Measurements from ENCODE around the gene PCDHGB3.
A peak's percentile ranks its signal among the peaks of the same experiment; 100 is the strongest.
"Not testable (repeated sequence)": the region's sequence is repeated elsewhere in the genome, so short reads cannot be mapped to it uniquely, and the experiment has no call there.

Gene PCDHGB3

DNA sequence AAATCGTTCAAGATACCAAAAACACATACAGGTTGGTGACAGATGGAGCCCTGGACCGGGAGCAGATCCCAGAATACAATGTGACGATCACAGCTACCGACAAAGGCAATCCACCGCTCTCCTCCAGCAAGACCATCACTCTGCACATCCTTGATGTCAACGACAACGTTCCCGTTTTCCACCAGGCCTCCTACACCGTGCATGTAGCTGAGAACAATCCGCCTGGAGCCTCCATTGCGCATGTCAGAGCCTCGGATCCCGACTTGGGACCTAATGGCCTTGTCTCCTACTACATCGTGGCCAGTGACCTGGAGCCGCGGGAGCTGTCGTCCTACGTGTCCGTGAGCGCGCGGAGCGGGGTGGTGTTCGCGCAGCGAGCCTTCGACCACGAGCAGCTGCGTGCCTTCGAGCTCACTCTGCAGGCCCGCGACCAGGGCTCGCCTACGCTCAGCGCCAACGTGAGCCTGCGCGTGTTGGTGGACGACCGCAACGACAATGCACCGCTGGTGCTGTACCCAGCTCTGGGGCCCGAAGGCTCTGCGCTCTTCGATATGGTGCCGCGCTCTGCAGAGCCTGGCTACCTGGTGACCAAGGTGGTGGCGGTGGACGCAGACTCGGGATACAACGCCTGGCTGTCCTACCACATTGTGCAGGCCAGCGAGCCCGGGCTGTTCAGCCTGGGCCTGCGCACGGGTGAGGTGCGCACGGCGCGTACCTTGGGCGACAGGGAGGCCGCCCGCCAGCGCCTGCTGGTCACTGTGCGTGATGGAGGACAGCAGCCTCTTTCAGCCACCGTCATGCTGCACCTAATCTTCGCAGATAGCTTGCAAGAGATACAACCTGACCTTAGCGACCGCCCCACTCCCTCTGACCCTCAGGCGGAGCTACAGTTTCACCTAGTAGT, 1.8 kb downstream of the PCDHGB3 start:
- Histone ChIP-seq H3K27me3 (ENCODE audit: low read depth) (no peaks in the 10 kb centered on the region; the same call in 1 of the 2 replicates), H3K4me3 (no peak overlapping the region), H3K36me3 (replicated peaks) (no peaks in the 10 kb centered on the region), H3K9me3 (no peaks in the 10 kb centered on the region), H3K4me1 (no peaks in the 10 kb centered on the region)
- in situ Hi-C loops (cut with MboI; ENCODE audit: low sequenced_read_pairs) = no loop called here
- DNase-seq (ENCODE audit: low spot score in 2 of 2) = no peak

GRCh38 chr5:141373673-141374317, 3.8 kb downstream of the PCDHGB3 start, which contains the start of gene PCDHGA6:
TSS of gene PCDHGA6 (plus strand) at chr5:141373891. CDS start at chr5:141374084, 193 bp downstream.
- H3K9me3 ChIP-seq = no peaks in the 10 kb centered on the region
- no peaks in the 10 kb centered on the region for H3K36me3 ChIP-seq (replicated peaks)
- H3K4me1 ChIP-seq = no peaks in the 10 kb centered on the region
- H3K27me3 ChIP-seq (ENCODE audit: low read depth) = no peaks in the 10 kb centered on the region; the same call in 1 of the 2 replicates
- DNase-seq (ENCODE audit: low spot score in 2 of 2) = no peak
- no peak within 1 kb of the TSS for H3K4me3 ChIP-seq
- in situ Hi-C loops (cut with MboI; ENCODE audit: low sequenced_read_pairs) = no loop called here

- in situ Hi-C loops (cut with MboI; ENCODE audit: low sequenced_read_pairs) = no loop called here
- H3K4me3 ChIP-seq = no peak overlapping the region
- H3K27me3 ChIP-seq (ENCODE audit: low read depth) = no peaks in the 10 kb centered on the region; the same call in 1 of the 2 replicates
- DNase-seq (ENCODE audit: low spot score in 2 of 2) = no peak
- no peaks in the 10 kb centered on the region for H3K9me3 ChIP-seq
- H3K4me1 ChIP-seq = no peaks in the 10 kb centered on the region
- no peaks in the 10 kb centered on the region for H3K36me3 ChIP-seq (replicated peaks)
These were observed 4.6 kb downstream of the PCDHGB3 start for GRCh38 chr5:141374627-141375026.

DNA sequence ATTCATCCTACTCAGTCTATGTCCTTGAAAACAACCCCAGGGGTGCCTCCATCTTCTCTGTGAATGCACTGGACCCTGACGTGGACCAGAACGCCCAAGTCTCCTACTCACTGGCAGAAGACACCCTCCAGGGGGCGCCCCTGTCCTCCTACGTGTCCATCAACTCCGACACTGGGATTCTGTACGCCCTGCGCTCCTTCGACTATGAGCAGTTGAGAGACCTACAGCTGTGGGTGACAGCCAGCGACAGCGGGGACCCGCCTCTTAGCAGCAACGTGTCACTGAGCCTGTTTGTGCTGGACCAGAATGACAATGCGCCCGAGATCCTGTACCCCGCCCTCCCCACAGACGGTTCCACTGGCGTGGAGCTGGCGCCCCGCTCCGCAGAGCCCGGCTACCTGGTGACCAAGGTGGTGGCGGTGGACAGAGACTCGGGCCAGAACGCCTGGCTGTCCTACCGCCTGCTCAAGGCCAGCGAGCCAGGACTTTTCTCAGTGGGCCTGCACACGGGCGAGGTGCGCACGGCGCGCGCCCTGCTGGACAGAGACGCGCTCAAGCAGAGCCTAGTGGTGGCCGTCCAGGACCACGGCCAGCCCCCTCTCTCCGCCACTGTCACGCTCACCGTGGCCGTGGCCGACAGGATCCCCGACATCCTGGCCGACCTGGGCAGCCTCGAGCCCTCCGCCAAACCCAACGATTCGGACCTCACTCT, 5.6 kb downstream of the PCDHGB3 start:
- H3K4me1 ChIP-seq; H3K4me3 ChIP-seq; H3K9me3 ChIP-seq; H3K27me3 ChIP-seq (ENCODE audit: low read depth); in situ Hi-C loops (cut with MboI; ENCODE audit: low sequenced_read_pairs); H3K36me3 ChIP-seq (replicated peaks): not testable (repeated sequence)
- DNase-seq (ENCODE audit: low spot score in 2 of 2) = peak in 1 of 2 experiments; percentile 24

GRCh38 chr5:141382469-141383294, 12.6 kb downstream of the PCDHGB3 start, which contains the start of gene PCDHGA7:
TSS of gene PCDHGA7 (plus strand) at chr5:141382742. CDS start at chr5:141382900, 158 bp downstream.
- no peak for DNase-seq (ENCODE audit: low spot score in 2 of 2)
- in situ Hi-C loops (cut with MboI; ENCODE audit: low sequenced_read_pairs) = no loop called here
- H3K27me3 ChIP-seq (ENCODE audit: low read depth) = no peaks in the 10 kb centered on the region
- H3K36me3 ChIP-seq (replicated peaks) = no peaks in the 10 kb centered on the region
- no peak within 1 kb of the TSS for H3K4me3 ChIP-seq
- no peaks in the 10 kb centered on the region for H3K9me3 ChIP-seq
- H3K4me1 ChIP-seq = no peaks in the 10 kb centered on the region

GRCh38 chr5:141383345-141383744, 13.3 kb downstream of the PCDHGB3 start:
- no peaks in the 10 kb centered on the region for H3K9me3 ChIP-seq
- H3K36me3 ChIP-seq (replicated peaks) = no peaks in the 10 kb centered on the region
- no peak overlapping the region for H3K4me3 ChIP-seq
- no peaks in the 10 kb centered on the region for H3K27me3 ChIP-seq (ENCODE audit: low read depth)
- H3K4me1 ChIP-seq = no peaks in the 10 kb centered on the region
- no peak for DNase-seq (ENCODE audit: low spot score in 2 of 2)
- in situ Hi-C loops (cut with MboI; ENCODE audit: low sequenced_read_pairs) = no loop called here

- no peaks in the 10 kb centered on the region for H3K36me3 ChIP-seq (replicated peaks)
- no peak overlapping the region for H3K4me3 ChIP-seq
- no peak for DNase-seq (ENCODE audit: low spot score in 2 of 2)
- H3K27me3 ChIP-seq (ENCODE audit: low read depth) = no peaks in the 10 kb centered on the region
- in situ Hi-C loops (cut with MboI; ENCODE audit: low sequenced_read_pairs) = no loop called here
- no peaks in the 10 kb centered on the region for H3K4me1 ChIP-seq
- H3K9me3 ChIP-seq = no peaks in the 10 kb centered on the region
These were observed 14.6 kb downstream of the PCDHGB3 start for GRCh38 chr5:141384471-141385267.

DNA sequence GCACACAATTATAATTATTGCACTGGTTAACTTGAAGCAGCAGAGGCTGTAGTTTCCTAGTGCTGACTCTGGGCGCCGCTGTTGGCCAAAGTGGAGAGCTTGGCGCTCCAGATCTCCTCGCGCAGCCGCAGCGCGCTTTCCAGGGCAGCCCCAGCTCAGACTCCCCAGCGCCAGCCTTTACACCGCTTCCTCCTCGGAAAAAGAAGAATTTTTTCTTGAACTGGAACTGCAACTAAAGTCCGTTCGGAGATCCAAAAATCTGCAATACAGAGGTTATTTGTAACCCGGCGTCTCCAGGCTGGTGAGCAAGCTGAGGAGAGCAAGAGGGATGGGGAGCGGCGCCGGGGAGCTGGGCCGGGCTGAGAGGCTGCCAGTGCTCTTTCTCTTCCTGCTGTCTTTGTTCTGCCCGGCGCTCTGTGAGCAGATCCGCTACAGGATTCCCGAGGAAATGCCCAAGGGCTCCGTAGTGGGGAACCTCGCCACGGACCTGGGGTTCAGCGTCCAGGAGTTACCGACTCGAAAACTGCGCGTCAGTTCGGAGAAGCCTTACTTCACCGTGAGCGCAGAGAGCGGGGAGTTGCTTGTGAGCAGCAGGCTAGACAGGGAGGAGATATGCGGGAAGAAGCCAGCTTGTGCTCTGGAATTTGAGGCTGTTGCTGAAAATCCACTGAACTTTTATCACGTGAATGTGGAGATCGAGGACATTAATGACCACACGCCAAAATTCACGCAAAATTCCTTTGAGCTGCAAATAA, 17.7 kb downstream of the PCDHGB3 start, which contains the start of gene PCDHGB4:
Gene PCDHGB4, plus strand, starts transcription at position 142 of the 755 bp plus-strand sequence. Its CDS starts 187 bp downstream, at position 329.
- DNase-seq (ENCODE audit: low spot score in 2 of 2); H3K4me1 ChIP-seq; H3K36me3 ChIP-seq (replicated peaks); H3K4me3 ChIP-seq; H3K27me3 ChIP-seq (ENCODE audit: low read depth); H3K9me3 ChIP-seq; in situ Hi-C loops (cut with MboI; ENCODE audit: low sequenced_read_pairs): not testable (repeated sequence)

DNA sequence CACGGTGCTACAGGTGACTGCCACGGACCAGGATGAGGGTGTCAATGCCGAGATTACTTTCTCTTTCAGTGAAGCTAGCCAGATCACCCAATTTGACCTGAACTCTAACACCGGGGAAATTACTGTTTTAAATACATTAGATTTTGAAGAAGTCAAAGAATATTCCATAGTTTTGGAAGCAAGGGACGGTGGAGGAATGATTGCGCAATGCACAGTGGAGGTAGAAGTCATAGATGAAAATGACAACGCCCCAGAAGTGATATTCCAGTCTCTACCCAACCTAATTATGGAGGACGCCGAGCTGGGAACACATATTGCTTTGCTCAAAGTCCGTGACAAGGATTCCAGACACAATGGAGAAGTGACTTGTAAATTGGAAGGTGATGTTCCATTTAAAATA, 18.6 kb downstream of the PCDHGB3 start:
- Histone ChIP-seq H3K36me3 (replicated peaks) (no peaks in the 10 kb centered on the region), H3K4me1 (no peaks in the 10 kb centered on the region), H3K27me3 (ENCODE audit: low read depth) (no peaks in the 10 kb centered on the region), H3K4me3 (no peak overlapping the region), H3K9me3 (no peaks in the 10 kb centered on the region)
- no peak for DNase-seq (ENCODE audit: low spot score in 2 of 2)
- in situ Hi-C loops (cut with MboI; ENCODE audit: low sequenced_read_pairs) = no loop called here

GRCh38 chr5:141389153-141390042, 19.4 kb downstream of the PCDHGB3 start:
- H3K4me1 ChIP-seq = no peaks in the 10 kb centered on the region
- H3K27me3 ChIP-seq (ENCODE audit: low read depth) = no peaks in the 10 kb centered on the region
- no peak overlapping the region for H3K4me3 ChIP-seq
- no peaks in the 10 kb centered on the region for H3K9me3 ChIP-seq
- H3K36me3 ChIP-seq (replicated peaks) = no peaks in the 10 kb centered on the region
- in situ Hi-C loops (cut with MboI; ENCODE audit: low sequenced_read_pairs) = no loop called here
- DNase-seq (ENCODE audit: low spot score in 2 of 2) = no peak

GRCh38 chr5:141392429-141393198, 22.6 kb downstream of the PCDHGB3 start, which contains the start of gene PCDHGA8:
TSS of gene PCDHGA8 (plus strand) at chr5:141392633. CDS start at chr5:141392814, 181 bp downstream.
- no peak within 1 kb of the TSS for H3K4me3 ChIP-seq
- in situ Hi-C loops (cut with MboI; ENCODE audit: low sequenced_read_pairs) = no loop called here
- DNase-seq (ENCODE audit: low spot score in 2 of 2) = no peak

More at GRCh38 chr5:141392429-141393198, 22.6 kb downstream of the PCDHGB3 start, which contains the start of gene PCDHGA8:
- Histone ChIP-seq H3K9me3 (no peaks in the 10 kb centered on the region), H3K27me3 (ENCODE audit: low read depth) (no peaks in the 10 kb centered on the region), H3K36me3 (replicated peaks) (no peaks in the 10 kb centered on the region), H3K4me1 (no peaks in the 10 kb centered on the region)

Data from HAP-1 (cell line).